GM21423 (cell line): Measurements from ENCODE around the gene HDGFL1.

Source experiments
- ATAC-seq: cut with Tn5 transposase; IDR thresholded peaks from one replicate; pipeline ENCODE4 v1.9.1; 2021; ENCODE audit warnings: mild to moderate bottlenecking, moderate library complexity; ENCODE audit not compliant: unreplicated experiment

The HDGFL1 gene

DNA sequence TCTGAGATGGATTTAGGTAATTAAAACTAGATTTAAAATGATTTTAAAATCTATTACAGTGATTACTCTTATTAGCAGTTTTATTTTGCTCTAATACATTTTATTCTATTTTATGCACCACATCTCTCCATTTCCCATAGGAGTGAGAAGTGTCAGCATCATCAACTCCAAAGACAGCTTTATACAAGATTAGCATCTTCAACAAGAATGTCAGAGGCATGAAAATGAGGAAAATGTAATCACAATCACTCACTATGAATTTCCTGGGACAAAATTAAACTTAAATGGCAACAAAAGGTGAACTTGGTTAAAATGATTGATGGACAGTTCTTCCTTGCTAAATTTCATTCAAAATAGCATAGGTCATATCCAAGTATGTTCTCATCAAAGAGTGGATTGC is 19.8 kb downstream of the HDGFL1 start:
- no peak for ATAC-seq

DNA sequence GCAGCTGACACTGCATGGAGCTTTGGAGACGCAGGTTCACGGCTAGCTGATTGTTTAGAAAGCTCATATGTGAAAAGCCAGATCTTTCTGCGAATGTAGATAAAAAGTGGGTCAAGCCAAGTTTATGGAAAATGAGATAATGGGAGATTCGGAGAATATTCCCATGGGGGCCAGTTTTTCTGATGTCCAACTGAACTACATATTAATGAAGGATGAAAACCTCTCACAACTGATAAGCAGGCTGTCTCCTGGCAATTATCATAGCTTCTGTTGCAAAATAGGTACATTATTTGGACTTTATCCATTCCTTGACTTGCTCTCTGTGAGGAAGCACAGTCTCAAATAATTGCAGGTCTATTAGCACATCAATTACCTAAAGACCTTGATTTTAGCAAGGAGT is 21.1 kb downstream of the HDGFL1 start:
- no peak for ATAC-seq

DNA sequence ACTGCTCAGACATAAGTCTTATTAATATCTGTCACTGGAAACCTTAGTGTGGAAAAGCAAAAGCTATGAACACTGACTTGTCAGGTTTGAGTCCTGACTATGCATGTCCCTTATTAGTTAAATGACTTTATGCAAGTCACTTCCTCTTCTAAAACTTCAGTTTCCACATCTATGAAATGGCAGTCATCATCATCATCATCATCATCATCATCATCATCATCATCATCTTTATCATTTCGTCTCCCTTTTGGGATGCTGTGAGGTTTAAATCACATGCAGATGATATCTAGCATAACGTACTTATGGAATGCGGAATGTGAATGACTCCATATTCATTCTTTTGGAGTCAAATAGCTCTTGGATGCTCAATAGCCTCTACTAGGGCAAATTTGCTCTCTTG is 24.5 kb downstream of the HDGFL1 start:
- ATAC-seq = no peak

DNA sequence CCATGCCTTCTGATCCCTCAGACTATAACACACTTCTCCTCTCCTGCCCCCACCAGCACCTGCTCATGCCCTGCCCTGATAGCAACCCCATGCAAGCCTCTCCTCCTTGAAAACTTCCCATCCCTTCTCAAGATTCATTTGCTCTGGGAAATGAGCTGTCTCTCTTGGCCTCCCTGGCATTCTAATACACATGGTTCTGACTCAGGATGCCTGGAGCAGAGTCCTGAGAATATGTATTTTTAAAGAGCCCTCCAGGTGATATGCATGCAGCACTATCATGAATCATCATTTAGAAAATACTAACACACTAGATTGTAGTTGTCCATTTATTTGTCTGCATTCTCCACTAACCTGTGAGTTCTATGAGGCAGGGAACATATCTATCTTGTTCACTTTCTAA is 26.6 kb downstream of the HDGFL1 start:
- no peak for ATAC-seq

DNA sequence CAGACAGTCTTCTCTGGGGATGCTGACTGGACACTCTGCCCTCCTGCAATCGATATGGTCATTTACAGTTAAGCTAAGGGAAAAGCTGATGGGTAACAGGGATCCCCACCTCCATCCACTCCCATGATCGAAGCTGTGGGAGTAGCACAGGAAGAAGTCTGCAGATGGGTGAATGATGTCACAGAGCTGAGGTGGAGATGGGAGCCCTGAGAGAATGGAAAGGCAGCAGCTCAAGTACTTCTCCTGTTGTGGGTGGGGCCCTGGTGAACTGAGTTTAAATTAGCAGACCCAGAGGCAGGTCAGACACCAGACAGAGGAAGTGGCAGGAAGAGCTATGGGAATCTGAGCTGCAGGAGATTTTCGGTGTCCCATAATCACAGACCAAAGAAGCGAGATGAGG is 29.0 kb downstream of the HDGFL1 start:
- no peak for ATAC-seq

DNA sequence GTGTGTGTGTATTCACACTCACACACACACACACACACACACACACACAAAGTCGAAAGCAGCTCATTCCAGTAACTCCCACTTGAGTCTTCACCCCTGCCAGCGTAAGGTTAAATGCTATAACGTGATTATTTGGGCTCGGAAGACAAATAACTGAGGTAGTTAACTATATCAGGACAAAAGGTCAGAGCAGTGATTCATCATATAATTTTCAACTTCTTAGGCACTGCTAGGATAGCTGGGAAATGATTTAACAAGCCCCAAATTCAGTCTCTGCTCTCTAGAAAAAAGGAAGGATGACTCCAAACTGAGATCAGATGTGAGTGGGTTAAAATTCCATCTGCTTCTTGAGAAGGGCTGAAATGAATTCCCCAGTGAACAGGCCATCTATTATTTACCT is 30.7 kb downstream of the HDGFL1 start:
- ATAC-seq = no peak

DNA sequence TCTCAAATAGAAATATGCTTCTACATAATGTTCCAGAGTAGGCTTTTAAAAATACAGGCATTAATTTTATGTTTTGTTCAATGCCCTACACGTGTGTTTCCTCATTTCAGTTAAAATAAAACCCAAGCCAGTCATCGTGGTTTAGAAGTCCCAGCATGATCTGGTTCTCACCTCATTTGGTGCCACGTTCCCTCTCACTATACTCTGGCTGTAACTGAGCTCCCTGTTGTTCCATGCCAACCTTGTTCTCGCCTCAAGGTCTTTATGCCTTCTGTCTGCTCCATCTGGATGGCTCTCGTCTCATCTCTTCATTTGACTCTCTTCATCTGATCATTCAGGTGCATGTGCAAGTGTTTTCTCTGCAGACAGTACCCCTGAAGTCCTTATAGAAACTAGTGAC is 32.6 kb downstream of the HDGFL1 start:
- no peak for ATAC-seq

DNA sequence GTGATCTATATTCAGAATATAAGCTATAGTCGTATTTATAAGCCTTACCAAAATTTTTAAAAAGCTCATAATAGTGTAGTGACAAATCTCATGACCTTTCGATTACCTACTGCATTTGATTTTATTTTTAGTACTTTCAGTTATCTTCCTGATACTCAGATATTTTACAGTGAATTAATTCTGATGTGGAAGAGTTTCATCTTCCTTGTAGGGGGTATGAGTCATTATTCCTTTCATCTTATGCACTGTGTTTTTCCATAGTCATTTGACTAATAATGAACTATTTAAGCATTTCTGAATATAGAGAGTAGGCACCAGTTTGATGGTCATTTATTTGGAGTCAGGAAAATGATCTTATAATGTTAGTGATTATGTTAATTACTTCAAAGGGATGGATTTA is 36.4 kb downstream of the HDGFL1 start:
- ATAC-seq = no peak

DNA sequence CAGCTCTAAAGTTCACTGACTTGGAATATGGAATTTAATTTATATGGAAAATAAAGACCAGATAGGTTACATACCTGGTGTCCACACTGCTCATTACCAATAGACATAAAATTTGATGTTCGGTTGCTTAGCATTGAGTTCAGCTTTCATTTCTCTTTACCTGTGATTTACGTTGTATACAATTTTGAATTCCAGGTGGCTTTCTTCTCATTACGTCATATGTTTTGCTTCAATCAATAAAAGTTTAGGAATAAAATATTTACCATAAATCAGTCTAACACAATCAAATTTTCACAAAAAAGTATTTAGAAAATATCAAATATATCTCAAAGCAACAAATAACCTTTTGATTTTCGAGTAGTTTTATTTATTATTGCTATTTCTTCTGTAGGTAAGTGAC is 40.8 kb downstream of the HDGFL1 start:
- no peak for ATAC-seq

DNA sequence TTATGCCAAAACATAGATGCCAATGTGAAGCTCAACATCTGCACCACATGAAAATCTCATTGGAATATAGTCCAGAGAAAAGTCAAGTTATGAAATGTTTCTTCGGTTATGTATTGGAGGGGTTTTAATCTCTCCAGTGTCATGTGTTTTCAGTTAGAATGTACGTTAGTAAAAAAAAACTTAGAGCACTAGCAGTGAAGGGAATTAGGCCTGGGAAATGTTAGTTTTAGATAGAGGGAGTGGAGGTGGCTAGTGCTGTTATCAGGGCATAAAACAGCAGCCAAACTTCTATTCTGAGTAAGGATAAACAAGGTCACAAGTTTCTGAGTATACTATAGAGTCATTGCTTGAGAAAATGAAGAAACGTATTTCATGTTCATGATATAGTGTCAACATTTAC is 42.9 kb downstream of the HDGFL1 start:
- ATAC-seq = no peak

DNA sequence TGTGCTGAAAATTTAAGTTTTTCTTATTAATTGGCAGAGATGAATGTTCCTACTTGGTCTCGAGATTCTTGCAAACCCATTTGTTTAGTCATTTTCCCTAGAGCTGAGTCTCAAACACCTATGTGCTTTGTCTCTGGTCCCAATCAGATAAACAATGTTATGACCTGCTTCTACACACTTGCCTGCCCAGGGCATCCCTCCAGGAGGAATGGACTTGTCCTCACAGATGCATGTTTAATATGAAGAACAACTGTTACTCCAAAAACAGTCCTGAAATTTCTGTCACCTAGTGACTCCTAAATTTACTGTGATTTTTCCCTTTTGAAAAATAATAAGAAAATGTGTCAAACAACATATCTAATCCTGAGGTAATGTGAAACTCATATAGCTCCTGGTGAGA is 43.7 kb downstream of the HDGFL1 start:
- ATAC-seq = no peak

DNA sequence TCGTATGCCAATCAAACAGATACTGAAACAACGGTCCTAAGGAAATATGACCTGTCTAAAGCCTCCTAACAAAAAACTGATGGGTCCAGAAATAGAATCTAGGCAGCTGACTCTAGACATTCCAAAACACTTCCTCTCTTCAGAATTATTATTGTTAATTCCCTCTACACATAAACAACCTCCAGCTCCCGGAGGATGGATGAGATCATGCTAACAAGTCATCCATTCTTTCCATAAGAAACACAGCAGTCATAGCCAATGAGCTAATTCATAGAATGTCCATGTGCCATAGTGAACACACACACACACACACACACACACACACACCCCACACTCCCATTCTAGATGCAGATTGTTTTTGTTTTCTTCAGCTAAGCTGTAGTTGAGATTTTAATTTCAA is 44.3 kb downstream of the HDGFL1 start:
- no peak for ATAC-seq

DNA sequence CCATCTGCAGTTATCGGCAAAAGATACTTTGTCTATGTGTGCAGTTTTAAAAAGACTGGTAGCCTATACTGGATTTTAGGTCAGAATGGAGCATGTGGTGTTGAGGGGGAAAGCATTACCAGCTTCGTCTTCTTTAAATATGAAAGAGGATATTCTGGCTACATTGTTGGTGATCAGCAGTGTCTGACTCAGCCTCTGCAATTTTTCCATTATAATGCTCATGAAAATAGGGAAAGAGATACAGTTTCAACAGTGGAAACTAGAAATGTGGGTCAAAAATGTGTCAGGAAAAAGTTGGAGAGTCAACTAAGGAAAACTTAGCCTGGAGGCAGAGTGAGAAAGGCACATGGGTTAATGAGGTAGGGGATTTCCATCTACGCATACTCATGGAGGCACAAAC is 45.2 kb downstream of the HDGFL1 start:
- ATAC-seq = no peak

DNA sequence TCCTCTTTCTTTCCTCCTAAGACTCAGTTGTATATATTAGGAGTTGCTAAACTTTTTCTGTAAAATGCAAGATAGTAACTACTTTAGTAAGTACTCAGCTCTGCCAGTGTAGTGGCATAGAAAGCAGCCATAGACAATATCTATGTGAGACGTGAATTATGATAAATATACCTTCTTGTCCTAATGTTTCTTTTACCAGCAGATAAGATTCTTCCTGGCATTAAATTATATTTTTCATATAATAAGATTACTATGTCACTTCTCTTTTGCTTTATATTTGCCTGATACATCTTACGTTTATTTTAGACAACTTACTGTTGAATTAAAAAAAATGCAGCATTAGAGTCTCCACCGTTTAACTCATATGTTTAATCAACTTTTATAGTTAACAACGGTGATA is 51.7 kb downstream of the HDGFL1 start:
- ATAC-seq = no peak
